DND-41 (cell line): ENCODE data around the gene MAPK7.

Source experiments
- ATAC-seq: fragments of 200-7000 bp; cut with Tn5 transposase; 3 replicates; pipeline ENCODE4 v1.9.1; 2021; ENCODE audit warnings: low read depth; ENCODE audit not compliant: insufficient read depth
- DNase-seq: peaks from one replicate; pipeline ENCODE4 v3.0.0-alpha.2; 2020
- H2AFZ ChIP-seq: 2 replicates; pipeline ENCODE4 v1.6.0; 2012; ENCODE audit warnings: low read depth, low read length
- H3K27ac ChIP-seq: 2 replicates; pipeline ENCODE4 v1.5.1; 2012; ENCODE audit warnings: low read length, inconsistent platforms
- H3K27me3 ChIP-seq: fragments of 200-600 bp; sonication (generic); 2 replicates; pipeline ENCODE4 v1.6.0; 2012; ENCODE audit warnings: low read length, mild to moderate bottlenecking, inconsistent platforms; ENCODE audit not compliant: insufficient read depth, poor library complexity
- H3K36me3 ChIP-seq: 2 replicates; pipeline ENCODE4 v1.5.1; 2012; ENCODE audit warnings: low read length, inconsistent platforms; ENCODE audit not compliant: insufficient read depth
- H3K4me1 ChIP-seq: 2 replicates; pipeline ENCODE4 v1.5.1; 2012; ENCODE audit warnings: mild to moderate bottlenecking, low read length; ENCODE audit not compliant: insufficient read depth
- H3K4me2 ChIP-seq: 2 replicates; pipeline ENCODE4 v1.6.0; 2012; ENCODE audit warnings: mild to moderate bottlenecking, moderate library complexity, low read length, inconsistent platforms; ENCODE audit not compliant: insufficient read depth
- H3K4me3 ChIP-seq, 2 experiments: fragments of 200-600 bp in 1 of 2; shearing (Covaris generic) in 1 of 2; 2 replicates each; pipeline ENCODE4 v1.5.1; 2012 to 2016; ENCODE audit warnings: inconsistent platforms in 2 of 2, low read length in 2 of 2, mild to moderate bottlenecking in 2 of 2, low read depth in 1 of 2, moderate library complexity in 1 of 2
- H3K79me2 ChIP-seq: 2 replicates; pipeline ENCODE4 v1.6.0; 2012; ENCODE audit warnings: low read length, inconsistent platforms; ENCODE audit not compliant: insufficient read depth
- H3K9ac ChIP-seq: 2 replicates; pipeline ENCODE4 v1.6.0; 2012; ENCODE audit warnings: low read depth, mild to moderate bottlenecking, inconsistent platforms, low read length, moderate library complexity
- H3K9me3 ChIP-seq: 2 replicates; pipeline ENCODE4 v1.5.1; 2012; ENCODE audit warnings: low read length, moderate library complexity, mild to moderate bottlenecking, inconsistent platforms; ENCODE audit not compliant: insufficient read depth, severe bottlenecking
- H4K20me1 ChIP-seq: 2 replicates; pipeline ENCODE4 v1.6.0; 2012; ENCODE audit warnings: low read length; ENCODE audit not compliant: insufficient read depth
- CTCF ChIP-seq: IDR thresholded peaks from 2 replicates; pipeline ENCODE4 v1.5.1; 2012; ENCODE audit warnings: borderline replicate concordance, low read length, moderate library complexity, mild to moderate bottlenecking; ENCODE audit not compliant: poor library complexity, severe bottlenecking; ENCODE audit errors: extremely low read depth
- EZH2 ChIP-seq: IDR thresholded peaks from 3 replicates; pipeline ENCODE4 v1.6.1; 2012; ENCODE audit warnings: borderline replicate concordance, low read depth, mild to moderate bottlenecking, moderate library complexity, low read length, inconsistent platforms; ENCODE audit not compliant: severe bottlenecking

Gene MAPK7

GRCh38 chr17:19345486-19346350 is 32.6 kb upstream of the MAPK7 start:
- Histone ChIP-seq H3K27ac (no peak overlapping the region), H3K79me2 (no peaks in the 10 kb centered on the region), H2AFZ (no peak overlapping the region), H3K27me3 (no peaks in the 10 kb centered on the region), H3K9me3 (no peaks in the 10 kb centered on the region), H3K4me2 (no peak overlapping the region), H4K20me1 (peaks cover 36% of the 10 kb centered on the region), H3K4me1 (no peaks in the 10 kb centered on the region), H3K9ac (no peak overlapping the region), H3K4me3 (no peak overlapping the region), H3K36me3 (no peaks in the 10 kb centered on the region)
- ATAC-seq (no peak), DNase-seq (no peak)
- TF ChIP-seq CTCF, result no peak
- no peak for TF ChIP-seq EZH2

- ATAC-seq, result no peak
- Histone ChIP-seq H3K9me3 (no peaks in the 10 kb centered on the region), H3K27ac (no peak overlapping the region), H3K9ac (no peak overlapping the region), H3K36me3 (no peaks in the 10 kb centered on the region), H3K27me3 (no peaks in the 10 kb centered on the region), H3K79me2 (no peaks in the 10 kb centered on the region), H3K4me3 (no peak overlapping the region), H4K20me1 (peaks cover 30% of the 10 kb centered on the region), H2AFZ (no peak overlapping the region), H3K4me2 (no peak overlapping the region), H3K4me1 (no peaks in the 10 kb centered on the region)
- no peak for DNase-seq
- no peak for TF ChIP-seq CTCF
- no peak for TF ChIP-seq EZH2
These were observed 31.7 kb upstream of the MAPK7 start for GRCh38 chr17:19346351-19347255.

GRCh38 chr17:19347323-19348080 is 30.8 kb upstream of the MAPK7 start:
- Histone ChIP-seq H3K36me3 (no peaks in the 10 kb centered on the region), H3K27ac (no peak overlapping the region), H4K20me1 (peaks cover 30% of the 10 kb centered on the region), H3K4me1 (no peaks in the 10 kb centered on the region), H3K9ac (no peak overlapping the region), H3K4me3 (no peak overlapping the region), H3K79me2 (no peaks in the 10 kb centered on the region), H3K4me2 (no peak overlapping the region), H3K27me3 (no peaks in the 10 kb centered on the region), H3K9me3 (no peaks in the 10 kb centered on the region), H2AFZ (no peak overlapping the region)
- ATAC-seq (no peak), DNase-seq (no peak)
- TF ChIP-seq EZH2 (no peak), CTCF (no peak)
